Endothelial cell of umbilical vein (primary cell): ENCODE data around the gene TMEM127. TPM values are rescaled to one million over a fixed set of nuclear protein-coding genes. Genes with fewer than 3 reads are reported as not detected.

ENCODE experiments used
- BruUV-seq: library from RNA; stranded (reverse); fragments of 400-500 nt; replicated peaks from 2 replicates; lab custom pipeline; 2021; lab: Mats Ljungman, UMichigan
- CTCF ChIA-PET: fragments of 300-600, 350-600 bp; sonication (Branson Sonifier 250); formaldehyde crosslinking; loops from one replicate; lab custom pipeline; 2021; ENCODE audit warnings: antibody characterized with exemption, inconsistent platforms; lab: Charles Lee
- POLR2A ChIA-PET: fragments of 300-600, 350-600 bp; sonication (Branson Sonifier 250); formaldehyde crosslinking; loops from one replicate; lab custom pipeline; 2021; ENCODE audit warnings: antibody characterized with exemption, inconsistent platforms; lab: Charles Lee
- DNase-seq: peaks from one replicate; pipeline ENCODE4 v3.0.0-alpha.2; 2011; ENCODE audit warnings: low read depth, low spot score
- FAIRE-seq: peaks from 2 replicates; lab custom pipeline; 2011; peaks lifted over from hg19 to GRCh38; lab: Jason Lieb, UNC
- H2AFZ ChIP-seq: 2 replicates; pipeline ENCODE4 v1.6.0; 2012; ENCODE audit warnings: low read depth, low read length, control low read depth, inconsistent platforms
- H3K27ac ChIP-seq: 2 replicates; pipeline ENCODE4 v1.5.1; 2011; ENCODE audit warnings: low read depth, mild to moderate bottlenecking, control low read depth, low read length, moderate library complexity; ENCODE audit not compliant: insufficient read depth
- H3K27me3 ChIP-seq, 2 experiments: 2 replicates each; pipeline versions ENCODE4 v1.6.0 to v1.6.1; 2011; ENCODE audit warnings: low read length in 2 of 2, mixed read lengths in 1 of 2; ENCODE audit not compliant: control insufficient read depth in 2 of 2, insufficient read depth in 2 of 2
- H3K36me3 ChIP-seq, 2 experiments: 2 replicates in 1 of 2; 3 replicates in 1 of 2; pipeline ENCODE4 v1.5.1; 2011; ENCODE audit warnings: low read length in 2 of 2, mild to moderate bottlenecking in 1 of 2, moderate library complexity in 1 of 2; ENCODE audit not compliant: control insufficient read depth in 2 of 2, insufficient read depth in 2 of 2; ENCODE audit errors: extremely low read depth in 1 of 2
- H3K4me1 ChIP-seq: 3 replicates; pipeline ENCODE4 v1.5.1; 2011; ENCODE audit warnings: mild to moderate bottlenecking, low read length; ENCODE audit not compliant: control insufficient read depth, insufficient read depth; ENCODE audit errors: extremely low read depth
- H3K4me2 ChIP-seq: 2 replicates; pipeline ENCODE4 v1.6.1; 2011; ENCODE audit warnings: low read length, control low read depth, mixed read lengths; ENCODE audit not compliant: insufficient read depth
- H3K4me3 ChIP-seq, 3 experiments: fragments of 200-600 bp in 1 of 3; sonication (generic), shearing (Covaris generic) in 1 of 3; replicated peaks in 1 of 3; 2 replicates each; pipeline ENCODE4 v1.5.1; 2011 to 2016; ENCODE audit warnings: control low read depth in 3 of 3, low read length in 3 of 3, mild to moderate bottlenecking in 2 of 3, inconsistent platforms in 1 of 3, low read depth in 1 of 3, moderate library complexity in 1 of 3; ENCODE audit not compliant: insufficient read depth in 1 of 3
- H3K79me2 ChIP-seq: 2 replicates; pipeline ENCODE4 v1.6.0; 2012; ENCODE audit warnings: low read length, inconsistent platforms; ENCODE audit not compliant: control insufficient read depth, insufficient read depth
- H3K9ac ChIP-seq: replicated peaks from 2 replicates; pipeline ENCODE3; 2011; ENCODE audit warnings: low read length, control low read depth; ENCODE audit not compliant: insufficient read depth; ENCODE audit errors: extremely low read depth
- H3K9me1 ChIP-seq: replicated peaks from 3 replicates; pipeline ENCODE4 v1.6.0; 2011; ENCODE audit warnings: mild to moderate bottlenecking, low read length; ENCODE audit not compliant: control insufficient read depth, insufficient read depth; ENCODE audit errors: extremely low read depth
- H3K9me3 ChIP-seq: replicated peaks from 2 replicates; pipeline ENCODE4 v1.5.1; 2012; ENCODE audit warnings: low read length, inconsistent platforms; ENCODE audit not compliant: control insufficient read depth, insufficient read depth
- H4K20me1 ChIP-seq: replicated peaks from 2 replicates; pipeline ENCODE3; 2011; ENCODE audit warnings: mild to moderate bottlenecking, low read length; ENCODE audit not compliant: control insufficient read depth, insufficient read depth; ENCODE audit errors: extremely low read depth
- CTCF ChIP-seq, 2 donors: IDR thresholded peaks; 1 replicate in 1 of 2; 2 replicates in 1 of 2; pipeline ENCODE4 v1.5.1; 2011; ENCODE audit warnings: low read length in 2 of 2, mild to moderate bottlenecking in 2 of 2, moderate library complexity in 2 of 2, control low read depth in 1 of 2, inconsistent platforms in 1 of 2, low read depth in 1 of 2; ENCODE audit not compliant: insufficient read depth in 1 of 2; ENCODE audit errors: extremely low read depth in 1 of 2
- EZH2 ChIP-seq: IDR thresholded peaks from 2 replicates; pipeline ENCODE4 v1.6.1; 2012; ENCODE audit warnings: borderline replicate concordance, low read depth, mild to moderate bottlenecking, moderate library complexity, low read length, inconsistent platforms; ENCODE audit not compliant: severe bottlenecking
- FOS ChIP-seq: IDR thresholded peaks from 2 replicates; pipeline ENCODE4 v1.6.1; 2011; ENCODE audit warnings: mild to moderate bottlenecking, low read length, moderate library complexity, borderline replicate concordance; ENCODE audit not compliant: insufficient read depth
- GATA2 ChIP-seq: IDR thresholded peaks from 2 replicates; pipeline ENCODE4 v1.7.0; 2011; ENCODE audit warnings: low read depth, mild to moderate bottlenecking, moderate library complexity, mixed read lengths, low read length; ENCODE audit not compliant: insufficient read length, insufficient read depth
- JUN ChIP-seq: IDR thresholded peaks from 2 replicates; pipeline ENCODE4 v1.6.1; 2011; ENCODE audit warnings: borderline replicate concordance, low read depth; ENCODE audit not compliant: insufficient read length, insufficient read depth
- MAX ChIP-seq: IDR thresholded peaks from 2 replicates; pipeline ENCODE4 v1.6.1; 2011; ENCODE audit not compliant: insufficient read depth, insufficient read length
- MYC ChIP-seq: IDR thresholded peaks from one replicate; pipeline ENCODE4 v1.6.1; 2011; ENCODE audit warnings: mild to moderate bottlenecking, low read depth, low read length
- POLR2A ChIP-seq: IDR thresholded peaks from 2 replicates; pipeline ENCODE4 v1.6.1; 2012; ENCODE audit warnings: low read depth, mild to moderate bottlenecking, control low read depth, low read length
- POLR2AphosphoS5 ChIP-seq: IDR thresholded peaks from 2 replicates; pipeline ENCODE4 v1.6.1; 2012; ENCODE audit warnings: low read depth, mild to moderate bottlenecking, control low read depth, low read length, moderate library complexity; ENCODE audit not compliant: insufficient read depth
- dilution Hi-C: fragments of 300-500 bp; cut with MboI; formaldehyde crosslinking; loops from one replicate; pipeline ENCODE4 v1.15.0; 2019; ENCODE audit warnings: low sequenced_read_pairs; ENCODE audit not compliant: extremely low pct_ligation_motif_present
- intact Hi-C: fragments of 100-400 bp; cut with micrococcal nuclease; formaldehyde crosslinking; loops from one replicate; pipeline ENCODE4 v1.10.0; 2022
- polyA plus RNA-seq, 4 experiments: library from polyadenylated mRNA; depleted of rRNA in 3 of 4; stranded (reverse) in 3 of 4; unstranded in 1 of 4; fragments of >200 nt; gene quantifications; 2 replicates each; pipeline versions ENCODE4 v1.2.1 to v1.2.3, GENCODE V29; 2011 to 2012; ENCODE audit warnings: missing spikeins in 1 of 4
- total RNA-seq: library from RNA; stranded (reverse); gene quantifications from 2 replicates; pipeline ENCODE4 v1.2.3, GENCODE V29; 2021

TMEM127 gene
- total and polyA plus RNA-seq, 2 donors (not counting 3 experiments of a cell fraction or from before 2014, with no cell fraction given) = 48.4 to 75.7 TPM

GRCh38 chr2:96212339-96212738 lies 53.5 kb downstream of the TMEM127 start:
- Histone ChIP-seq H3K4me3 (no peak overlapping the region), H2AFZ (no peak overlapping the region), H3K79me2 (peaks cover 22% of the 10 kb centered on the region), H3K4me1 (peaks cover 11% of the 10 kb centered on the region), H3K9ac (no peak overlapping the region), H3K9me3 (no peaks in the 10 kb centered on the region), H4K20me1 (no peaks in the 10 kb centered on the region), H3K36me3 (no peaks in the 10 kb centered on the region), H3K4me2 (no peak overlapping the region), H3K27me3 (no peaks in the 10 kb centered on the region), H3K9me1 (no peaks in the 10 kb centered on the region), H3K27ac (no peak overlapping the region)
- dilution Hi-C loops = no loop called here
- no peak for DNase-seq
- TF ChIP-seq POLR2A (no peak), JUN (no peak), CTCF (IDR thresholded peaks at IDR 0.05; ENCODE audit: extremely low read depth in 1 of 2, insufficient read depth in 1 of 2, low read depth in 1 of 2, low read length in 2 of 2) (no peak), MAX (no peak), POLR2AphosphoS5 (no peak), GATA2 (no peak), EZH2 (no peak), FOS (no peak), MYC (no peak)
- BruUV-seq = no TSS peak
- intact Hi-C loops = no loop called here
- POLR2A ChIA-PET = no interaction called here
- CTCF ChIA-PET = no interaction called here
- FAIRE-seq = no peak
